Activated T-helper 1 cell treated with anti-CD3 and anti-CD28 coated beads, Interleukin-12 subunit alpha, Interleukin-12 subunit beta, Interleukin-2, Interleukin-4 antibody, amounts not matched to agents 30 ng/mL and 10 ng/mL and 1 ng/mL, durations not matched to agents 14 hours and 24 hours and 36 hours (primary cell): ENCODE measurements around the gene OR6X1. TPM values are rescaled to one million over a fixed set of nuclear protein-coding genes. Genes with fewer than 3 reads are reported as not detected.
"Not testable (repeated sequence)": the region's sequence is repeated elsewhere in the genome, so short reads cannot be mapped to it uniquely, and the experiment has no call there.

Source experiments
- DNase-seq: peaks from one replicate; pipeline ENCODE4 v3.0.0; 2021; ENCODE audit warnings: low spot score
- H3K27ac Mint-ChIP-seq: one replicate; pipeline ENCODE4 v1.8.0; 2021; ENCODE audit warnings: mild to moderate bottlenecking, mixed read lengths
- H3K27me3 Mint-ChIP-seq: one replicate; pipeline ENCODE4 v1.8.0; 2022; ENCODE audit warnings: mild to moderate bottlenecking, moderate library complexity, mixed read lengths; ENCODE audit not compliant: insufficient read depth
- H3K36me3 Mint-ChIP-seq: one replicate; pipeline ENCODE4 v1.8.0; 2021; ENCODE audit warnings: low read depth, mixed read lengths
- H3K4me1 Mint-ChIP-seq: one replicate; pipeline ENCODE4 v1.8.0; 2021; ENCODE audit warnings: low read depth, mixed read lengths
- H3K4me3 Mint-ChIP-seq: one replicate; pipeline ENCODE4 v1.8.0; 2021; ENCODE audit warnings: mild to moderate bottlenecking, moderate library complexity, mixed read lengths
- H3K9me3 Mint-ChIP-seq: one replicate; pipeline ENCODE4 v1.8.0; 2021; ENCODE audit warnings: mixed read lengths
- intact Hi-C: fragments of 100-400 bp; cut with micrococcal nuclease; formaldehyde crosslinking; loops from one replicate; pipeline ENCODE4 v1.15.1; 2024
- total RNA-seq: library from RNA; stranded (reverse); gene quantifications from 2 replicates; pipeline ENCODE4 v1.2.3, GENCODE V29; 2022

OR6X1 gene
- total RNA-seq, 1 donor from 2014 or later: not detected

DNA sequence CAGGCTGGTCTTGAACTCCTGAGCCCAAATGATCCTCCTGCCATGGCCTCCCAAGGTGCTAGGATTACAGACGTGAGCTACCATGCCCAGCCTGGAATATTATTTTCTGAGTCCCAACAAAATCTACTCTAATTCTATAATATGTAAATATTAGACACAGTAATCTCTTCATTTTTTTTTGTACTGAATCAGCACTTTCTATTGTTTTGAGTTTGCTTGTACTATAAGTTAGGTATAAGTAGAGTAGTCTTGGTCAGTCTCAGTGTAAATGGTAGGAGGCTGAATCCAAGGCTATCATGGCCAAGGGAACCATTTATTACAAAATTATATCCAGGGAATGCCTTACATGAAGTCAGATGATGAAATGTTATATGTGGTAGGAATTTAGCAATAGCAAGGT lies 19.6 kb upstream of the OR6X1 start:
- Mint-ChIP-seq H3K4me1 (no peaks in the 10 kb centered on the region), H3K27ac (no peak overlapping the region), H3K36me3 (no peaks in the 10 kb centered on the region), H3K9me3 (peaks cover 4% of the 10 kb centered on the region), H3K4me3 (no peak overlapping the region), H3K27me3 (peaks cover 8% of the 10 kb centered on the region)
- intact Hi-C loops: no loop called here
- DNase-seq: no peak

DNA sequence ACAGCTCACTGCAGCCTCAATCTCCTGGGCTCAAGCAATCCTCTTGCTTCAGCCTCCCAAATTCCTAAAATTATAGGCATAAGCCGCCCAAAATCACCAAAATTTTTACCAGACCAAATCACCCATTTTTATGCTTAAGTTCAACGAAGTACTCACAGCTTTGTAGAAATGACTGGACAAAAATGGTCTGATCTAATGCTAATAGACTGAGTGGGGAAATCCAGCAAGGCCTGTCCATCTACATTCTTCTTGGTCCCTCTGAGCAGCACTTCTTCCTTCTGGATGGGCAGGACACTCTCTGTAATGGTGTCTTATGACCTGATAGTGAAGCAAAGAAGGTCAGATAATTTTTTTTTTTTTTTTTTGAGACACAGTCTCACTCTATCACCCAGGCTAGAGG lies 18.7 kb upstream of the OR6X1 start:
- intact Hi-C loops: no loop called here
- Mint-ChIP-seq H3K27ac (no peak overlapping the region), H3K4me1 (no peaks in the 10 kb centered on the region), H3K27me3 (peaks cover 2% of the 10 kb centered on the region), H3K9me3 (peaks cover 4% of the 10 kb centered on the region), H3K4me3 (no peak overlapping the region), H3K36me3 (no peaks in the 10 kb centered on the region)
- DNase-seq: no peak

DNA sequence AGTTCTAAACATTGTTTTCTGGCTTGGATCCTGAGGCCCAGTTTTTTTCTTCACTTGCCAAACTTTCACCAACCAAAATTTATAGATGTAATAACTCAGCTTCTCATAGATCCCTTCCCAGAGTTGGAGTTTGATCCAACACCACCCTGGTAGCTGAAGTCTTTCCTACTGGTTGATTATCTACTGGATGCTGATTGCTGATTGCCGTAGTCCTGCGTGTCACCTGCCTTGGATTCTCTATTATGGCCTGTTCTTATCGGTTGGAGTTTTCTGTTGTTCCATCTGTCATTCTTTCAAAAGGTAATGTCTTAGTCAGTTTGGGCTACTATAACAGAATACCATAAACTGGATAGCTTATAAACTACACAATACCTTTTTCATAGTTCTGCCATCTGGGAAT lies 17.3 kb upstream of the OR6X1 start:
- DNase-seq: no peak
- Mint-ChIP-seq H3K27me3 (peaks cover 2% of the 10 kb centered on the region), H3K4me1 (no peaks in the 10 kb centered on the region), H3K27ac (no peak overlapping the region), H3K36me3 (no peaks in the 10 kb centered on the region), H3K9me3 (peaks cover 4% of the 10 kb centered on the region), H3K4me3 (no peak overlapping the region)
- intact Hi-C loops: no loop called here

DNA sequence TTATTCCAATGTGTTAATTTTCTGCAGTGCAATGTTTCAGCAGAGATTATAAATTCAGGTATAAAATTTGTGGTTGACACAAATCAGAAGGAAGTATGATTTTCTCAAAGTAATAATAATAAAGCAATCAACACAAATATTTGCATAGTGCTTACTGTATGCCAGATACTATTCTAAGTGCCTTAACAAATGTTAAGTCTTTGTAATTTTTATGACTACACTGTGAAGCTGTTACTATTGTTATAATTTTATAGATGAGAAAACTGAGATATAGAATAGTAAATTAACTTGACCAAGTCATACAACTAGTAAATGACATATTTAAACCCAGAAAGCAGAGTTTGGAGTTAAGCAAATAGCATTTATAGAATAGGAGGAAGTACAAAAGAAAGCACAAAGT lies 16.4 kb upstream of the OR6X1 start:
- intact Hi-C loops: no loop called here
- peaks cover 10% of the 10 kb centered on the region for H3K27me3 Mint-ChIP-seq
- no peak overlapping the region for H3K4me3 Mint-ChIP-seq
- H3K4me1 Mint-ChIP-seq: no peaks in the 10 kb centered on the region
- DNase-seq: no peak
- peaks cover 4% of the 10 kb centered on the region for H3K9me3 Mint-ChIP-seq
- H3K27ac Mint-ChIP-seq: no peak overlapping the region
- H3K36me3 Mint-ChIP-seq: no peaks in the 10 kb centered on the region

DNA sequence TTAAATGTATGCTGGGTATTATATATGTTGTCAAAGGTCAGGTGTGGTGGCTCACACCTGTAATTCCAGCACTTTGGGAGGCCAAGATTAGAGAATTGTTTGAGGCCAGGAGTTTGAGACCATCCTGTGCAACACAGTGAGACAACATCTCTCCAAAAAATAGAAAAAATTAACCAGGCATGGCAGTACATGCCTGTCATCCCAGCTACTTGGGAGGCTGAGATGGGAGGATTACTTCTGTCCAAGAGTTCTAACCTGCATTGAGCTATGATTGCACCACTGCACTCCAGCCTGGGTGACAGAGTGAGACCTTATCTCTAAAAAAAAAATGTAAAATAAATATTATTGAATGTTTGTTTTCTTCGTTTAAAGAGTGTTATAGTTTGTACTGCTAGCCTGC lies 11.3 kb upstream of the OR6X1 start:
- H3K9me3 Mint-ChIP-seq: peaks cover 23% of the 10 kb centered on the region
- H3K4me1 Mint-ChIP-seq: peaks cover 5% of the 10 kb centered on the region
- intact Hi-C loops: no loop called here
- H3K4me3 Mint-ChIP-seq: no peak overlapping the region
- H3K27ac Mint-ChIP-seq: no peak overlapping the region
- DNase-seq: no peak
- H3K36me3 Mint-ChIP-seq: peaks cover 6% of the 10 kb centered on the region
- H3K27me3 Mint-ChIP-seq: peaks cover 18% of the 10 kb centered on the region

DNA sequence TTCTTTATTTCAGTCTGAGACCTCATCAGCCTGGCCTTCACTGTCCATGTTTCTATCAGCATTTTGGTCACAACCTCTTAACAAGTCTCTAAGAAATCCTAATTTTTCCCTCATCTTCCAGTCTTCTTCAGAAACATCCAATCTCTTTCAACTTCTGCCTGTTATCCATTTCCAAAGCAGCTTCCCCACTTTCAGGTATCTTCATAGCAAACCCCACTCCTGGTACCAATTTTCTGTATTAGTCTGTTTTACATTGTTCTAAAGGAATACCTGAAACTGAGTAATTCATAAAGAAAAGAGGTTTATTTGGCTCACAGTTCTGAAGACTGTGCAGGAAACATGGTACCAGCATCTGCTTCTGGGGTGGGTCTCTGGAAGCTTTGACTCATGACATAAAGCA lies 8.1 kb upstream of the OR6X1 start:
- H3K4me3 Mint-ChIP-seq: no peak overlapping the region
- no peak for DNase-seq
- peaks cover 20% of the 10 kb centered on the region for H3K27me3 Mint-ChIP-seq
- peaks cover 34% of the 10 kb centered on the region for H3K9me3 Mint-ChIP-seq
- intact Hi-C loops: no loop called here
- H3K4me1 Mint-ChIP-seq: peaks cover 24% of the 10 kb centered on the region
- no peak overlapping the region for H3K27ac Mint-ChIP-seq
- H3K36me3 Mint-ChIP-seq: peaks cover 10% of the 10 kb centered on the region

DNA sequence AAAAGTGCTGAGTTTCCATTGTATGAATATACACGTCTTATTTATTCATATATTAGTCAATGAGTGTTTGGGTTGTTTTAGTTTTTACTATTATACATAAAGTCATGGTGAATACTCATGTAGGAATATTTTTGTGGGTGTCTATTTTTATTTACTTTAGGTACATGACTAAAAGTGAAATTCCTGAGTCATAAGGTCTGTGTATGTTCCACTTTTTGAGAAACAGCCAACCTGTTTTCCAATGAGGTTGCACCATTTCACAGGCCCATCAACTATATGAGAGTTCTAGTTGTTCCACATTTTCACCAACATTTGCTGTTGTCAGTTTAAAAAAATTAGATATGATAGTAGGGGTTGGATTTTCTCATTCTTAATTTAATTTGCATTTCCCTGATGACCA lies 6.6 kb upstream of the OR6X1 start:
- H3K4me3 Mint-ChIP-seq: peak overlapping the region; percentile 6
- peaks cover 34% of the 10 kb centered on the region for H3K9me3 Mint-ChIP-seq
- H3K4me1 Mint-ChIP-seq: peaks cover 36% of the 10 kb centered on the region
- DNase-seq: no peak
- H3K27ac Mint-ChIP-seq: peak overlapping the region; percentile 79
- peaks cover 14% of the 10 kb centered on the region for H3K27me3 Mint-ChIP-seq
- peaks cover 12% of the 10 kb centered on the region for H3K36me3 Mint-ChIP-seq
- intact Hi-C loops: loop anchor here (1.0 to 2.0 kb wide), 2 partner anchors 20 to 378 kb away; partner anchors contain the start of gene ZNF202

DNA sequence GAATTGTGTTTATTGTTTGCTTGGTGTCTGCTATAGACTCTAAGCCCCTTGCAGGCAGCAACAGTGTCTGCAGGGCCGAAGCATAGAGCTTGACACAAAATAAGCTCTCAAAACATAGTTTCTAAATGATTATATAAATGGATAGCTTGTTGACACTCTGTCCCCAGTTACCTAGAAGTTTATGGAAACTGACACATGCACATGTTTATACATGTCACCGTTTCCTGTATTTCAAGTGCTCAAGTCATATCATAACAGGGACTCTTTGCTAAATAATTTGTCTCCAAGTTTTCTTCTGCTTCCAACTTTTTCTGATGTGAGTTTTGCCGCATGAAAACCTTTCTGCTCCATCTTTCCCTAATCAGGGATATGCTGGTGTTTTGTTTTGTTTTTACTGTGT lies 3.7 kb upstream of the OR6X1 start:
- peaks cover 32% of the 10 kb centered on the region for H3K9me3 Mint-ChIP-seq
- peaks cover 4% of the 10 kb centered on the region for H3K27me3 Mint-ChIP-seq
- no peak overlapping the region for H3K4me3 Mint-ChIP-seq
- H3K27ac Mint-ChIP-seq: peak overlapping the region; percentile 25
- no peak for DNase-seq
- H3K4me1 Mint-ChIP-seq: peaks cover 59% of the 10 kb centered on the region
- peaks cover 12% of the 10 kb centered on the region for H3K36me3 Mint-ChIP-seq
- intact Hi-C loops: no loop called here

DNA sequence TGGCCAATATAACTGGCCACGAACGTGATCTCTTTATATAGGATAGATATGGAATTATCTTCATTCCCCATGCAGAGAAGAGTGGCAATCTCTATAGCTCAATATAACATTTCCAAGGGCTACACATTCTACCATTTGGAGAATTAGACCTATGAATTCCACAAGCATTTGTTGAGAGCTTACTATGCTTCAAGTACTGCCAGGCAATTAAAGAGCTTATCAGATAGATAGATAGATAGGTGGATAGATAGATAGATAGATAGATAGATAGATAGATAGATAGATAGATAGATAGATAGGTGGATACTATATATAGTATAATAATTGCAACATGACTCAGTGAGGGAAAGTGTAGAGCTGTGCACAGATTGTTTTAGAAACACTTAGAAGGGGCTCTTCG lies 1.5 kb upstream of the OR6X1 start:
- H3K27ac Mint-ChIP-seq: peak overlapping the region; percentile 78
- no peak for DNase-seq
- H3K9me3 Mint-ChIP-seq: peaks cover 15% of the 10 kb centered on the region
- H3K27me3 Mint-ChIP-seq: peaks cover 4% of the 10 kb centered on the region
- intact Hi-C loops: no loop called here
- H3K4me1 Mint-ChIP-seq: peaks cover 73% of the 10 kb centered on the region
- peaks cover 5% of the 10 kb centered on the region for H3K36me3 Mint-ChIP-seq
- H3K4me3 Mint-ChIP-seq: no peak overlapping the region

DNA sequence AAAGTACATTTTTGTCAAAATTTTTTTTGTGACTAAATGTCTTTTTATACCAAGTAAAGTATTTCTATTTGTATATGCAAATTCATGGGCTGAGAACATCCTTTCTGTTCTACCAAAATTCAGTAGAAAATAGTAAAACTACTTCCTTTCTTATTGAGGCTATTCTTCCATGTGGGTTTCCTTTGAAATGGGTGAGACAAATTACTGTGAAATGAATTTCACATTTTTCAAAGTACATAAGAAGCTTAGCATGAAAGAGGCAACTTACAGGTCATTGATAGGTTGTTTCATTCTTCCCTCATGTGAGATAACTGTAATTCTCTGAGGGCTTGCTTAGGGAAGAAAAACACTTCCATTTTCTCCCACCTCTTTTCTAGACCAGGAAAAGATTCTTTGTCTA lies 1.0 kb upstream of the OR6X1 start:
- peaks cover 5% of the 10 kb centered on the region for H3K36me3 Mint-ChIP-seq
- H3K4me3 Mint-ChIP-seq: no peak overlapping the region
- H3K27me3 Mint-ChIP-seq: peaks cover 4% of the 10 kb centered on the region
- H3K4me1 Mint-ChIP-seq: peaks cover 70% of the 10 kb centered on the region
- H3K9me3 Mint-ChIP-seq: peaks cover 15% of the 10 kb centered on the region
- DNase-seq: no peak
- peak overlapping the region; percentile 78 for H3K27ac Mint-ChIP-seq
- intact Hi-C loops: no loop called here

DNA sequence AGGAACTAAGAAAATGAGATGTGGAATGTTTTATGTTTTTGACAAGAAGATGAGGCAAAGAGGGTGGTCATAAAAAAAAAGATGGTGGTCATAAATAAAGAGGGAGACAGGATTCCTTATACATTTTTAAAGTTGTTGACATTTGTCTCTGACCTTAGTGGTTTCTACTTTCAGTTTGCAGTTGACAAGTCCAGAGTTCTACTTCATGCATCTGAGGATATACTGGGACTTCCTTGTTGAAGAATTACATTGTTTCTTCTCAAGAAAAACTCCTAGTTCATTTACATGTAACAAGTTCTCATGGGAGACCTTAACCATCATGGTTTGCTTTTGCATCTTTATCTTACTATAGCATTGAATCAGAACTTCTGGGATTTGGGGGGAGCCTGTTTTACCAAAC lies 1.2 kb downstream of the OR6X1 start:
- intact Hi-C loops: no loop called here
- H3K27me3 Mint-ChIP-seq: peaks cover 14% of the 10 kb centered on the region
- H3K4me3 Mint-ChIP-seq: peak overlapping the region; percentile 29
- peak overlapping the region; percentile 45 for H3K27ac Mint-ChIP-seq
- H3K4me1 Mint-ChIP-seq: peaks cover 61% of the 10 kb centered on the region
- H3K9me3 Mint-ChIP-seq: peaks cover 10% of the 10 kb centered on the region
- peaks cover 5% of the 10 kb centered on the region for H3K36me3 Mint-ChIP-seq
- no peak for DNase-seq

DNA sequence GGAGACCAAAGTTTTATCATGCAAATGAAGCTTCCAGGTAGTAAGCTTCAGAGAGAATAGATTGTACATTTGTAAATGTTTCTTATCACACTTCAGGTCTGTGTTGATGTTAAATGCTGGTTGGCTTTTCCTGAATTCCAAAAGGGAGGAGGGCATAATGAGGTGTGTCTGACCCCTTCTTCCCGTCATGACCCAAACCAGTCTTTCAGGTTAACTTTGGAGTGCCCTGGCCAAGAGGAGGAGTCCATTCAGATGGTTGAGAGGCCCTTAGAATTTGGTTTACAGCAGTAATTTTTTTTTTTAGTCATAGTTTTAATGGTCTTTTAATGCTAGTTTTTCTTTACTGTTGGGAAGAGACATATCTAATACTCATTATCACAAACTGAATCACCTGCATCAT lies 2.5 kb downstream of the OR6X1 start:
- H3K4me3 Mint-ChIP-seq: no peak overlapping the region
- no peak for DNase-seq
- intact Hi-C loops: no loop called here
- peaks cover 50% of the 10 kb centered on the region for H3K4me1 Mint-ChIP-seq
- no peak overlapping the region for H3K27ac Mint-ChIP-seq
- peaks cover 1% of the 10 kb centered on the region for H3K36me3 Mint-ChIP-seq
- H3K27me3 Mint-ChIP-seq: peaks cover 15% of the 10 kb centered on the region
- H3K9me3 Mint-ChIP-seq: peaks cover 3% of the 10 kb centered on the region

DNA sequence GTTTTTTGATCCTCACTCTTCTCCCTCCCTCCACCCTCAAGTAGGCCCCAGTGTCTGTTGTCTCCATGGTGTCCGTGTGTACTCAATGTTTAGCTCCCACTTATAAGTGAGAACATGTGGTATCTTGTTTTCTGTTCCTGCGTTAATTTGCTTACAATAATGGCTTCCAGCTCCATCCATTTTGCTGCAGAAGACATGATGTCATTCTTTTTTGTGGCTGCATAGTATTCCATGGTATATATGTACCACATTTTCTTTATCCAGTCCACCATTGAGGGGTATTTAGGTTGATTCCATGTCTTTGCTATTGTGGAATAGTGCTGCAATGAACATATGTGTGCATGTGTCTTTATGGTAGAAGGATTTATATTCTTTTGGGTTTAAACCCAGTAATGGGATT lies 6.0 kb downstream of the OR6X1 start:
- not testable (repeated sequence) for H3K36me3 Mint-ChIP-seq, H3K9me3 Mint-ChIP-seq, DNase-seq, H3K27ac Mint-ChIP-seq, H3K4me3 Mint-ChIP-seq
- intact Hi-C loops: loop anchor here (10.0 kb wide), 1 partner anchor 684 kb away; the partner anchor contains the start of gene HSPA8
- H3K4me1 Mint-ChIP-seq: peaks cover 22% of the 10 kb centered on the region
- peaks cover 21% of the 10 kb centered on the region for H3K27me3 Mint-ChIP-seq

DNA sequence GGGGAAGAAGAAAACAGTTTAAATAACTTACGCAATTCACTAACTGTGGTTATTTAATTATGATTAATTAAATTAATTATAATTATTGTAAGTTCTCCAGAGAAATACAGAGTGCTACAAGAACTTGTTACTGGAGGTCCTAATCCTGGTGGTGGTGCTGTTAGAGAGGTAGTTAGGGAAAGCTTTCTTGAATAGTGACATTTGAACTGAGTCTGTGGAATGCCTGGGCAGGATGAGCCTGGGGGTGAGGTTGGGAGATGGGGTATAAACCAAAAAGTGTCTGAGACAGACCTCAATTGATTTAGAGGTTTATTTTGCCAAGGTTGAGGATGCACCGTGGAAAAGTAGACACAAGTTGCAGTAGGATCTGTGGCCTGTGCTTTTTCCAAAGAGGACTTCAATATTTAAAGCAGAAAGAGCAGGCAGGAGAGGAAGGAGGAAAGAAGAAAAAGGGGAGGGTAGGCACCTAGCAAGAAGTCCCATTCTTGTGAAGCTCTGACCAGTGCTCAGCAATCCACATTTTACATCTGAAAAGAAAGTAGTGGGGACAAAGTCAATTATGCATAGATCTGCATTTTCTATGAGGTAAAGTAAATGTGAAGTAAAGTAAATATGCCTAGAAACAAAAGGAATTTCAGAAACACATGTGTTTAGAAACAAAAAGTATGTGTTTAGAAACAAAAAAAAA lies 8.4 kb downstream of the OR6X1 start:
- peaks cover 11% of the 10 kb centered on the region for H3K4me1 Mint-ChIP-seq
- no peak overlapping the region for H3K27ac Mint-ChIP-seq
- H3K27me3 Mint-ChIP-seq: peaks cover 21% of the 10 kb centered on the region
- no peaks in the 10 kb centered on the region for H3K9me3 Mint-ChIP-seq
- no peak overlapping the region for H3K4me3 Mint-ChIP-seq
- H3K36me3 Mint-ChIP-seq: peaks cover 2% of the 10 kb centered on the region
- no peak for DNase-seq
- intact Hi-C loops: loop anchor here (10.0 kb wide), 1 partner anchor 681 kb away; the partner anchor contains the start of gene HSPA8
